CD4-positive, alpha-beta T cell treated with Interferon alpha-2 for 1 hour (primary cell): ENCODE measurements around the gene PPP1R3G.
"Not testable (repeated sequence)": the region's sequence is repeated elsewhere in the genome, so short reads cannot be mapped to it uniquely, and the experiment has no call there.

Source experiments
- DNase-seq, 2 donors: peaks; one replicate each; pipeline ENCODE4 v3.0.0-alpha.2; 2020 to 2022

PPP1R3G gene

GRCh38 chr6:5096482-5096881, 11.3 kb downstream of the PPP1R3G start:
- no peak for DNase-seq

- no peak for DNase-seq
Observed at GRCh38 chr6:5098501-5099270, 13.5 kb downstream of the PPP1R3G start.

DNA sequence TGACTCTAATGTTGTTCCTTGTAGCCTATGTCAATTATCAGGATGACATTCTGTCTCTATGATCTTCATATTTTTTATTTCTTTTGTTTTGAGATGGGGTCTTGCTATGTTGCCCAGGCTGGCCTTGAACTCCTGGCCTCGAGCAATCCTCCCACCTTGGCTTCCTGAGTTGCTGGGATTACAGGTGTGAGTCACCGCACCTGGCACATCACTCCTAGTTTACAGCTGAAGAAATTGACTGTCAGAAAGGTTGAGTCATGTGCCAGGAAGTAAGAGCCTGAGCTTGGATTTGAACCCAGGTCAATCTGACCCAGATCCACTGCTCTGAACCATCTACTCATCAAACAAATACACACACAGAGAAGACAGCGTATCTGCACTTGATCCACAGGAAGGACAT, 14.4 kb downstream of the PPP1R3G start:
- no peak for DNase-seq

- DNase-seq = no peak
Observed at GRCh38 chr6:5100806-5101205, 15.7 kb downstream of the PPP1R3G start.

DNA sequence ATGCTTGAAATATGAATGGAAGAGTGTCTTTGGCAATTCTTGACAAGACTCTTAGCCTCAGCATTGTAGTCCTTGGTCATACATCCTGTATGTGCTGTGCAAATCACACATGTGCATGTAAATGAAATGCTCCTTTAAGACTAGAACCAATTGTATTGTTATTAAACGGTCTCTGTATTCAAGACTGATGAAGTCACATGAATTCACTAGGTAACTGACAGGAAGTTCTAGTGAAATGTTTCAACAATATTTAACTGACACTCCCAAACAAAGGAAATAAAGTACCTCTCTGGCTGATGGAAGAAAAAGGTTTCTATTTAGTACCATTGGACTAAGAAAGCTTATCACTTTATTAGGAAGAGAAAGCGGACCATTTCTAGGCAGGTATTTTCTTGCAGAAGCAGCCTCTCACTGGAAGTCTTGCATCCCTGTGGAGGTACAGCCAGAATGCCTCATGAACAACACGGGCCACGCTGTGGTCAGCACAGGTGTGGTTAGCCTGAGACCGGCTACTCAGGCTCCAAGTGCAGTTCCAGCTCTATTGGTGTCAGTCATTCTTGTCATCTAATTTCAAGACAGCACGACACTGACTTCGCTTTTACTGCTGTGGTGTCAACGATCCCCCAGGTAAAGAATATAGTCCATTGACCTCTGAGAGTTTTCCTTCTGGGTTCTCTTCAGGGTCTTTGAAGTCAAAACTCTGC, 17.3 kb downstream of the PPP1R3G start:
- DNase-seq = no peak

DNA sequence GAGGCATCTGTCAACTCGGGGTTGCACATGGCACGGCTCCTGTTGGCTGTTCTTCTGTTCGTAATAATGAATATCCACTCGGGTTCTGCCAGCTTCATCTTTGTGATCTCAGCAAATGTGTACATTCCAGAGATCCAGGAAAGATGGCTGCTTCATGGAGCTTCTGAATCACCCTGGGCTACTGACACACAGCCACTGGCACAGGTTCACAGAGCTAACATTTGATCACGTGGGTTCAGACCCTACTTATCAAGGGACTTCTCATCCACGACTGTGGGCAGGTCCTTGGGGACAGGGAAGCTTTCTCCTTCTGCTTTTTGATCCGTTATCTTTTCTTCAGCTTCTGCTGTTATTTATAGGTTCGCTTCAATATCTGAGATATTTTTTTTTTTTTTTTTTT, 18.1 kb downstream of the PPP1R3G start:
- DNase-seq = no peak

- DNase-seq = no peak
Observed at GRCh38 chr6:5104667-5105066, 19.5 kb downstream of the PPP1R3G start.

GRCh38 chr6:5105146-5105545, 20.0 kb downstream of the PPP1R3G start:
- no peak for DNase-seq

DNA sequence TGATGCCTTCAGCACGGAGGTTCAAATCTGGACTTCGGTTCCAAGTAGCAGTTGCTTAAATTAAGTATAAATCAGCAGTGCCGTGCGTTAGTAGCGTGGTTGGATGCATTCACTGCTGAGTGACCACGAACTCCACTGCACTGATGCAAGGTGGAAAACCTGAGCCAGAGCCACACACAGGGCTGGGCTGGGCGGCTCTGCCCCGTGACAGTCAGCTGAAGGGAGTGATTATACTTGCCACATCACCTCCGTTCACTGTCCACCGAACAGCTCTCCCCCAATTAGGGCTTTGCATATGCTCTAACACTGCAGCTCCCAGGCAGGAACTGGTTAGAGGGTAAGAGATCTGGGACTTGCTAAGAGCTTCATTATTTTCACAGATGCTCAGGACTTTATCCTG, 22.2 kb downstream of the PPP1R3G start:
- DNase-seq = no peak

GRCh38 chr6:5108068-5108467, 22.9 kb downstream of the PPP1R3G start:
- DNase-seq = no peak

DNA sequence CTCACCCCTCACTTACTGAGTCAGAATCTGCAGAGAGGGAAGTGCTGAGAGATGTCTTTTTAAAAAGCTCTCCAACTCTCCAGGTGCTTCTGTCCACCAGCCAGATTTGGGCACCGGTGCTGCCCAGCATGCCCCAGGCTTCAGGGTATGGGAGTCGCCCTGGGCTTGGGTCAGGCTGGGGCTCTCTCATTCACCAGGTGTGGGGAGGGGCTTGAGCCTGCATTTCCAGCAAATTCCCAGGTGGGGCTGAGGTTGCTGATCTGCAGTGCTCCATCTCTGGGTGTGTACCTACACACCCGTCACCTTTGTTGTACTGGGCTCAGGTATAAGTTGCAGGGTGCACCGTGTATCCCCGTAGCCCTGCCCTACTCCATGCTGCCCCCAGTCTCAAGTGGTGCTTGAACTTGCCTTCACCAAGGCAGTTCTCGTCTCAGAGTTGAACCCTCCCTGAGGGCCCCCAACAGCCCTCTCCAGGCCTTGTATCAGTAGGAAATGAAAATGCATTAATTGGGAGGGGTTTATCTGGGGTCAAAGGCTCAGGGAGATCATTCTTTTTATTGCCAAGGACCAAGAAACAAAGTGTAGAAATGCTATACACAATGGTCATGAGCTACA, 23.5 kb downstream of the PPP1R3G start:
- no peak for DNase-seq

GRCh38 chr6:5109436-5109835, 24.3 kb downstream of the PPP1R3G start:
- DNase-seq = no peak

- DNase-seq = no peak
Observed at GRCh38 chr6:5110246-5110645, 25.1 kb downstream of the PPP1R3G start.

DNA sequence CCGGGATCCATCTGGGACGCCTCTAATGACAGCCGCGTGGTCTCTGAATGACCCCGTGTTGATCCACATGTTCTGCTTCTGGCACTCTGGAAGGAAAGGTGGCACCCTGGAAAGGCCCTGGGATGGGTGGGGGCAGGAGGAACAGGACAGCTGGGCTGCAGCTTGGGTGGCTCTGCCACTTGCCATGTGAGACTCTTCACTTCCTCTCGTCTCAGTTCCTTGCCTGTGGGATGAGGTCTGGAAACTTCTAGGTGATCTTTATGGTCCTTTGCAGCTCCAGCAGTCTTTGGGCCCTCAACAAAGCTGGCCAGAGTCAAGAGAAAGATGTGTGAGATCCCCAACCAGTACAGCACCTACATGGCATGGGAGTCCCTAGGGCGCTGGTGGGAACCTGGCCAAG, 26.5 kb downstream of the PPP1R3G start:
- no peak for DNase-seq

DNA sequence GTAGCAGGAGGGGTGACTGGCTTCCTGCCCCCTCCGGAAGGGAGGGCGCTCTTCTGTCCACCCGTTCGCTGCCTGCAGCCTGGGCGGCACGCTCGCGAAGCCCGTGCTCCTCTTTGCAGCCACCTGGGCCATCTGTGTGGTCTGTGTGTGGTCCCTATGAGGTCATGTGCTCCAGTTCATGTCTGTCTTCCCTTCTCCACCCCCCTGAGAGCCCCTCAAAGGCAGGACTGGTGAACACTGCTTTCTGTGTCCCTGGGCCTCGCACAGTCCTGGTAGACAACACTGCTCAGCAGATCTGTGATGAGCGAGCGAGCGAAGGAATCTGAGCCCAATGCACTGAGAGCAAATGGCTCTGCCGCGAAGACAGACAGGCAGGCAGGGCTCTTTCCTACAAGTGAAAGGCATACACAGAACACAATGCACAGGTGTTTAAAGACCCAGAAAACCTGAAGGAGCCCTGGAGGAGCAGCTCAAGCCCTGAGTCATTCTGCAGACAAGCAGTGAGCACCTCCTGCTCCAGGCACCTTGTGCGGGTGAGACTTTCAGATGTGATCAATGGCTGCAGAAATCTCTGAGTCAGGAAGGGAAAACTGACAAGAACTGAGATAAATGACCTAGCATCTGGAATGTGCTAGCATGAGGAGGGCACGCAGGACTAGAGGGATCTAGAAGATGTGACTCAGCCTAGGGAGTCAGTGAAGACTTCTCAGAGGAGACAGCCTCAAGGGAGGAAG, 27.1 kb downstream of the PPP1R3G start:
- DNase-seq = no peak

DNA sequence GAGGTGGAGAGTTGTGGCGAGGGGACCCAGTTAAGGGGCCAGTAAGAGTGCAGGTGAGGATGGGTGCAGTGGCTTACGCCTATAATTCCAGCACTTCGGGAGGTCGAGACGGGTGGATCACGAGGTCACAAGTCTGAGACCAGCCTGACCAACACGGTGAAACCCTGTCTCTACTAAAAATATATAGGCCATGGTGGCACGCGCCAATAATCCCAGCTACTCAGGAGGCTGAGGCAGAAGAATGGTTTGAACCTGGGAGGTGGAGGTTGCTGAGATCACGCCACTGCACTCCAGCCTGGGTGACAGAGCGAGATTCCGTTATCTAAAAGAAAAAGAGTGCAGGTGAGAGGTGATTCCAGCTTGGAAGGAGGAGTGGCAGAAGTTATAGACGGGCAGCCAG, 28.0 kb downstream of the PPP1R3G start:
- no peak for DNase-seq

GRCh38 chr6:5115168-5115567, 30.0 kb downstream of the PPP1R3G start:
- DNase-seq = no peak

DNA sequence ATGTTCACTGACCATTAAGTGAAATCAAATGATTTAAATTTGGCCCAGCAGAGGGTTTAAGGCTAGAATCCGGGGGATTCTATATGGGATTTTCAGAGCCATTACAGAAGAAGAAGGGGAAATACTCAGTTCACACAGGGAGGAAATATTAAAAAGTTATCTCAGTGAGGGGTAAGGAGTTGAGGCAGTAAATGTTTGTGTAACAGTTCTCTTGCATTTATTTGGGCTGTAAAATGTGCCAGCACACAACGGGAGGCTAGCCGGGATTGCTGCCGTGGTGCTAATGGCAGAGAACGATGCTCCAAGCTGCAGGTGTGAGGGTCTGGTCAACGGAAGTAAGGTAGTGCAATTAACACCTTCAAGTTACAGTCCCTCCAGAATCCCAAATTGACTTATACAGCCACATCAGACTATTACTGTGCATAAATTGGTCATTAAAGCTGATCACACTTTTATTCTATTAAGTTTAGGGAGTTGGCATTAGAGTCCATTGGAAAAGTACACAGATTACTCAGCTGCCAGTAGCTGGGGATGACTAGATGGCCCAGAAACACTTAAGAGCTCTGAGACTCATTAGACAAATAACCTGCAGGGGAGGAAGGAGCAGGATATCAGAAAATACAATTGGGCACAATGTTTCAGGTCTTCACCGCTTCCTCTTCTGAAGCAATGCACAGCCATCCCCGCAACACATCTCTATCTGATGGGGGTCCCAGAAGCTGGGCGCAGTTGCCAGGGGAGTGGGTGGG, 31.3 kb downstream of the PPP1R3G start:
- DNase-seq = no peak

DNA sequence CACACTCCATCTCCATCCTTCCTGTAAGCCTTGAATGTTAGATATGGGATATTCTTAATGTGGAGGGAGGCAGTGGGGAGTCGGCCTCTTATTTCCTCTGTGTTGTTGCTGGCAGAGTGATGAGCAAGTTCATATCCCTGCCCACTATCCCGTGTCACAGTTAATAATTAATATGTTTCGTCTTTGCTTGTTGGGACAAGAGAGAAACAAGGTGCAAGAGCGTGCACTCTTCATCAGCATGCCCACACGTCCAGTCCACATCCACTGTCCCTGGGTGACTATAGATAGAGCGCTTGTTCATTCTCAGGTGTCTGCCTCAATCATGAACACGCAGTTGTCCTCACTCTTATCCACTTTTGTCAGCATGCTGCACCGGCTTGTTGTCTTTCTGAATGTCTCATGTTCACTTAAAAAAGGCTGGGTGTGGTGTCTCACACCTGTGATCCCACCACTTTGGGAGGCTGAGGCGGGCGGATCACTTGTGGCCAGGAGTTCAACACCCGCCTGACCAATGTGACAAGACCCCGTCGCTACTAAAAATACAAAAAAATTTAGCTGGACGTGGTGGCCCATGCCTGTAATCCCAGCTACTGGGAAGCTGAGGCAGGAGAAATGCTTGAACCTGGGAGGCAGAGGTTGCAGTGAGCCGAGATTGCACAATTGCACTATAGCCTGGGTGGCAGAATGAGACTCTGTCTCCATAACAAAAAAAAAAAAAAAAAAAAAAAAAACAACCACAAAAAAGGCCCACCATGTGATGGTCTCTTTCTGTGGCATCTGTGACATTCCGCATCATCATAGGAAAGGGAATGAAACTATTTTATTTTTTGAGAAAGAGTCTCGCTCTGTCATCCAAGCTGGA, 34.2 kb downstream of the PPP1R3G start:
- no peak for DNase-seq

DNA sequence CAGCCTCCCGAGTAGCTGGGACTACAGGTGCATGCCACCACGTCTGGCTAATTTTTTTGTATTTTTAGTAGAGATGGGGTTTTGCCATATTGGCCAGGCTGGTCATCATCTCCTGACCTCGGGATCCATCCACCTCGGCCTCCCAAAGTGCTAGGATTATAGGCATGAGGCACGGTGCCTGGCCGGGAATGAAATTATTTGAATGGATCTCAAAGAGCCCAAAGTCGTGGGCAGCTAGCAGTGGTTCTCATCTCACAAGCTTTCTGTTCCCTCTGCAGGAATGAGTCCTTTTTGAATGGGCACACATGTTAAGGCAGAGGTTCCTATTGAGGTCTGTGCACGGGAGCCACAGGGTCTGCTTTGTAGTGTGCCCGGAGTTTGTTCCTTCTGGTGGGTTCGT, 34.9 kb downstream of the PPP1R3G start:
- DNase-seq = no peak

DNA sequence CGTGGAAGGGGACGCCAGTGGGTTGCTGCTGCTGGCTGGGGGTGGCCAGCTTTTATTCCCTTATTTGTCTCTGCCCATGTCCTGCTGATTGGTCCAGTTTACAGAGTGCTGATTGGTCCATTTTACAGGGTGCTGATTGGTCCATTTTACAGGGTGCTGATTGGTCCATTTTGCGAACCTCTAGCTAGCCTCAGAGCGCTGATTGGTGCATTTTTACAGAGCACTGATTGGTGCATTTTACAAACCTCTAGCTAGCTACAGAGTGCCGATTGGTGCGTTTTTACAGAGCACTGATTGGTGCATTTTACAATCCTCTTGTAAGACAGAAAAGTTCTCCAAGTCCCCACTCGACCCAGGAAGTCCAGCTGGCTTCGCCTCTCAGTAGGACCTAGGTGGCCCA, 35.4 kb downstream of the PPP1R3G start:
- DNase-seq = not testable (repeated sequence)

DNA sequence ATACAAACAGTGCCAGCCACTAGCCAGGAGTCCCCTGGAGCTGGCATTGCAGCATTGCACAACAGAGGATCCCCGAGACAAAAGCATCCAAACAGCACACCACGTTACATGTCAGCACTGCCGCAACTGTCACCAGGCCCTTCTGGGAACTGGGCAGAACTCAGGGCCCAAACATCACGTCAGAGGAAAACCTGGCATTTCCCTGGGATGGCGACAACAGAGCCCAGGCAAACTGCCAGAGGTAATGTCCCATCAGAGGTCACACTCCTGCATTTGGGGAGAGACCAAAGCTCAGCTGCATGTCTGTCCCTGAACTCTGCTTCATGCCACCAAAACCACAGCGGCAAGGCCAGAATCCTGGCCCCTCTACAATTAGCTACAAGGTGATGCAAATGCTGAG, 36.3 kb downstream of the PPP1R3G start:
- DNase-seq = no peak
